Measurements from ENCODE around the gene ZSWIM6. TPM values are rescaled to one million over a fixed set of nuclear protein-coding genes. Genes with fewer than 3 reads are reported as not detected.

ZSWIM6 gene
- total and polyA plus RNA-seq, 2 of the 4 experiments (the other 2 are of a cell fraction): 10.8 to 14.1 TPM

DNA sequence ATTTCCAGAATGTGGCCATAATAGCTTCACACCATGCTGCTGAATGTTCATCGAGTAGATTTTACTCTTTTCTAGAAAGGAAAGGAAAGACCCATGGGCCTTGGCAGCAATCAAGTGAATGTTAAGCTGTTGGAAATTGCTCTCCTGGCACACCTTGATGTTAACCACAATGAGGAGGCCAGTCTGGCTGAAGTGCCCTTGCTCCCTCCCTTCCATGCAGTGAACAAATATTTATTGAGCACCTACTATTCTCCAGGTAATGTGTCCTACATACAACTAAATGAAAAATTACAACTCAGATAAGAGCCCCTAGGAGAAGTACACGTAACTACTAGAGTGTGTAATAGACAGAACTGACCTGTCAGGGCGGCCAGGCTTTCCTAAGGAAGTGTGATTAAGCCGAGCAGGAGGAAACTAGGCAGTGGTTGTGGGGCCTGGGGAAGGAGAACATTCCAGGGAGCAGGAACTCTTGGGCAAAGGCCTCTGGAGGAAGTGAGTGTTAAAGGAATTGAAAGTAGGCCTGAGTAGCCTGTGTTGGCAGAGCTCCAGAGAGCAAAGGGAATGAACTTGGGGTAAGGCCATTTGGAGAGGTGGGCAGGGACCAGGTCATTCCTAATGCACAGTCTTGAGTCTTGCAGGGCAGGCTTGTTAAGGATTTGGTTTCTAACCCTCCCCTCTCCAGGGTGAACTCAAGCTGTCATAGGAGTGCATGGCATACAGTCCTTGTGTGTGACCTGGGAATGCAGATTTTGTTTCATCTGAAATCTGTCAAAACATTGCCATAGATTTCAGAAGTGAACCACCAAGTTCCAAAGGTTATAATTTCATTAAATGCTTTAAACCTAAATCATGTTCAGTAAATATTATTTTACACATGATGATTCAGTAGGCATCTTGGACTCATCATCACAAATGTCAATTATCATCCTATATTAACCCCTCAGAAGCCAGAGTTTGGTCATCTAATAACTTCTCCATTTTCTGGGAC lies 9.0 kb upstream of the ZSWIM6 start:
- dilution Hi-C loops (cut with HindIII; ENCODE audit: low sequenced_read_pairs, unreplicated experiment): no loop called here
- in situ Hi-C loops (cut with MboI; ENCODE audit: low sequenced_read_pairs): loop anchor here (10.0 to 25.0 kb wide), 2 partner anchors 268 to 636 kb away; no protein-coding TSS in a partner anchor

More for the DNA sequence above, 9.0 kb upstream of the ZSWIM6 start:
- H3K18ac ChIP-seq (ENCODE audit: low read depth, low read length): peak overlapping the region; percentile 53; the same call in 1 of the 2 replicates
- peaks cover 5% of the 10 kb centered on the region for H3K9me1 ChIP-seq (ENCODE audit: insufficient read depth, low read length)
- H3K14ac ChIP-seq (replicated peaks; ENCODE audit: low read depth, low read length): peak overlapping the region; percentile 81
- H3K27ac ChIP-seq (ENCODE audit: insufficient read depth, low read length): peak overlapping the region; percentile 12; the same call in 1 of the 2 replicates
- H3K27me3 ChIP-seq (ENCODE audit: control insufficient read depth, insufficient read depth, low read length): no peaks in the 10 kb centered on the region
- TF ChIP-seq MXI1 (IDR thresholded peaks at IDR 0.05; ENCODE audit: borderline replicate concordance, low read depth, low read length): no peak
- TF ChIP-seq FOS (IDR thresholded peaks at IDR 0.05; ENCODE audit: low read depth, low read length): no peak
- TF ChIP-seq POLR2A (IDR thresholded peaks at IDR 0.05; ENCODE audit: low read depth, low read length): no peak
- no peak for TF ChIP-seq MAFK (IDR thresholded peaks at IDR 0.05; ENCODE audit: low read depth, low read length)
- no peak for TF ChIP-seq MAZ (IDR thresholded peaks at IDR 0.05; ENCODE audit: borderline replicate concordance, low read depth, low read length)
- no peak for TF ChIP-seq CEBPB (IDR thresholded peaks at IDR 0.05; ENCODE audit: low read depth, low read length)
- TF ChIP-seq, protein P1, sequence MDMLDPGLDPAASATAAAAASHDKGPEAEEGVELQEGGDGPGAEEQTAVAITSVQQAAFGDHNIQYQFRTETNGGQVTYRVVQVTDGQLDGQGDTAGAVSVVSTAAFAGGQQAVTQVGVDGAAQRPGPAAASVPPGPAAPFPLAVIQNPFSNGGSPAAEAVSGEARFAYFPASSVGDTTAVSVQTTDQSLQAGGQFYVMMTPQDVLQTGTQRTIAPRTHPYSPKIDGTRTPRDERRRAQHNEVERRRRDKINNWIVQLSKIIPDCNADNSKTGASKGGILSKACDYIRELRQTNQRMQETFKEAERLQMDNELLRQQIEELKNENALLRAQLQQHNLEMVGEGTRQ (IDR thresholded peaks at IDR 0.05; ENCODE audit: low read depth, low read length): no peak
- no peak for TF ChIP-seq RCOR1 (IDR thresholded peaks at IDR 0.05; ENCODE audit: insufficient replicate concordance, low read length)
- TF ChIP-seq RAD21 (IDR thresholded peaks at IDR 0.05; ENCODE audit: low read length): no peak
- no peak for TF ChIP-seq SMC3 (IDR thresholded peaks at IDR 0.05; ENCODE audit: low read depth, low read length)
- no peak for TF ChIP-seq CHD1 (IDR thresholded peaks at IDR 0.05; ENCODE audit: low read depth, low read length)
- TF ChIP-seq RFX5 (IDR thresholded peaks at IDR 0.05; ENCODE audit: low read depth, low read length): no peak
- no peak for TF ChIP-seq NFE2L2 (IDR thresholded peaks at IDR 0.05; ENCODE audit: low read depth, low read length)
- TF ChIP-seq, protein P2, sequence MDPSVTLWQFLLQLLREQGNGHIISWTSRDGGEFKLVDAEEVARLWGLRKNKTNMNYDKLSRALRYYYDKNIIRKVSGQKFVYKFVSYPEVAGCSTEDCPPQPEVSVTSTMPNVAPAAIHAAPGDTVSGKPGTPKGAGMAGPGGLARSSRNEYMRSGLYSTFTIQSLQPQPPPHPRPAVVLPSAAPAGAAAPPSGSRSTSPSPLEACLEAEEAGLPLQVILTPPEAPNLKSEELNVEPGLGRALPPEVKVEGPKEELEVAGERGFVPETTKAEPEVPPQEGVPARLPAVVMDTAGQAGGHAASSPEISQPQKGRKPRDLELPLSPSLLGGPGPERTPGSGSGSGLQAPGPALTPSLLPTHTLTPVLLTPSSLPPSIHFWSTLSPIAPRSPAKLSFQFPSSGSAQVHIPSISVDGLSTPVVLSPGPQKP (IDR thresholded peaks at IDR 0.05; ENCODE audit: borderline replicate concordance, low read depth, low read length): no peak
- peak overlapping the region; percentile 38; the same call in 1 of the 2 replicates for H2BK20ac ChIP-seq (ENCODE audit: low read depth, low read length)
- H4K20me1 ChIP-seq (ENCODE audit: insufficient read depth, low read length): no peaks in the 10 kb centered on the region
- intact Hi-C loops (cut with micrococcal nuclease): no loop called here
- peak overlapping the region; percentile 42 for H2AK9ac ChIP-seq (replicated peaks; ENCODE audit: low read depth, low read length, poor library complexity)
- peak overlapping the region; percentile 70 for H3K4ac ChIP-seq (ENCODE audit: low read depth, low read length)
- H3K79me1 ChIP-seq (ENCODE audit: low read depth in 1 of 2, low read length in 2 of 2): peaks cover 0 to 8% of the 10 kb centered on the region in 2 experiments; a peak in 2 of 4 replicates
- peak overlapping the region; percentile 51; the same call in 1 of the 2 replicates for H3K23ac ChIP-seq (ENCODE audit: low read depth, low read length)
- H4K8ac ChIP-seq (ENCODE audit: low read depth in 2 of 2, low read length in 2 of 2): peak overlapping the region in 1 of 2 experiments; percentile 72; a peak in 2 of 4 replicates
- H3K4me1 ChIP-seq (ENCODE audit: control insufficient read depth, insufficient read depth, low read length): peaks cover 11% of the 10 kb centered on the region
- peak; percentile 77 for ATAC-seq (ENCODE audit: low read depth)
- POLR2A ChIA-PET (ENCODE audit: unreplicated experiment): no interaction called here
- H2AK5ac ChIP-seq (ENCODE audit: low read depth, low read length): peak overlapping the region; percentile 82
- peak overlapping the region; percentile 46; the same call in 1 of the 3 replicates for H2BK15ac ChIP-seq (ENCODE audit: low read depth, low read length)
- peak overlapping the region; percentile 50 for H2BK120ac ChIP-seq (ENCODE audit: low read depth, low read length)
- no peak overlapping the region for H3K4me2 ChIP-seq (ENCODE audit: low read depth, low read length)
- peak overlapping the region; percentile 60 for H2AFZ ChIP-seq (replicated peaks; ENCODE audit: low read length, poor library complexity)
- peak overlapping the region; percentile 19; the same call in 1 of the 2 replicates for H4K91ac ChIP-seq (ENCODE audit: insufficient read depth, low read depth, low read length)
- no peak overlapping the region for H3K4me3 ChIP-seq (ENCODE audit: insufficient read depth, low read depth, low read length)
- DNase-seq: peak; percentile 66
- H2BK5ac ChIP-seq (ENCODE audit: low read depth, low read length, poor library complexity, severe bottlenecking): peak overlapping the region; percentile 63
- H3K36me3 ChIP-seq (ENCODE audit: control insufficient read depth, insufficient read depth, low read length): no peaks in the 10 kb centered on the region
- 40% methylated on average over 2 of the region's 4 CpGs; no CpG with 5 or more reads in 1 of the 2 experiments for WGBS, 2 experiments (ENCODE audit: extremely low coverage in 2 of 2, insufficient read length in 1 of 2)
- CTCF ChIA-PET: no interaction called here
- no peak overlapping the region for H4K5ac ChIP-seq (ENCODE audit: low read depth, low read length)
- no peak overlapping the region for H3K56ac ChIP-seq (ENCODE audit: extremely low read depth, insufficient read depth, low read length)
- H3K9me3 ChIP-seq (ENCODE audit: control insufficient read depth, insufficient read depth, low read length): no peaks in the 10 kb centered on the region
- no TSS peak for BruUV-seq (replicated peaks)
- H3K9ac ChIP-seq (ENCODE audit: low read depth, low read length): no peak overlapping the region
